Keratinocyte (primary cell): ENCODE data around the gene ANKRD61. TPM values are rescaled to one million over a fixed set of nuclear protein-coding genes. Genes with fewer than 3 reads are reported as not detected.

ENCODE experiments used
- DNase-seq: peaks from one replicate; pipeline ENCODE4 v3.0.0-alpha.2; 2011; ENCODE audit warnings: low read depth, missing footprints, low spot score
- FAIRE-seq: peaks from 2 replicates; lab custom pipeline; 2011; peaks lifted over from hg19 to GRCh38; lab: Jason Lieb, UNC
- H2AFZ ChIP-seq: 2 replicates; pipeline ENCODE4 v1.6.0; 2012; ENCODE audit warnings: low read length, control low read depth, inconsistent platforms; ENCODE audit not compliant: control insufficient read depth
- H3K27ac ChIP-seq: 2 replicates; pipeline ENCODE4 v1.5.1; 2011; ENCODE audit warnings: low read length; ENCODE audit not compliant: control insufficient read depth, insufficient read depth
- H3K27me3 ChIP-seq: 3 replicates; pipeline ENCODE4 v1.6.0; 2011; ENCODE audit warnings: low read length; ENCODE audit not compliant: control insufficient read depth, insufficient read depth; ENCODE audit errors: extremely low read depth
- H3K36me3 ChIP-seq, 2 experiments: 2 replicates in 1 of 2; 3 replicates in 1 of 2; pipeline ENCODE4 v1.5.1; 2011; ENCODE audit warnings: low read length in 2 of 2, mild to moderate bottlenecking in 1 of 2; ENCODE audit not compliant: control insufficient read depth in 2 of 2, insufficient read depth in 2 of 2; ENCODE audit errors: extremely low read depth in 1 of 2
- H3K4me1 ChIP-seq: 3 replicates; pipeline ENCODE4 v1.5.1; 2011; ENCODE audit warnings: low read length; ENCODE audit not compliant: control insufficient read depth, insufficient read depth; ENCODE audit errors: extremely low read depth
- H3K4me2 ChIP-seq: 3 replicates; pipeline ENCODE4 v1.6.0; 2011; ENCODE audit warnings: low read depth, low read length; ENCODE audit not compliant: control insufficient read depth, insufficient read depth; ENCODE audit errors: extremely low read depth
- H3K4me3 ChIP-seq, 3 experiments: fragments of 200-600 bp in 1 of 3; sonication (generic) in 1 of 3; 2 replicates in 2 of 3; 3 replicates in 1 of 3; pipeline ENCODE4 v1.5.1; 2011 to 2016; ENCODE audit warnings: low read length in 3 of 3, mild to moderate bottlenecking in 3 of 3, control low read depth in 2 of 3, inconsistent platforms in 1 of 3, low read depth in 1 of 3, mixed read lengths in 1 of 3, mixed run types in 1 of 3, moderate library complexity in 1 of 3; ENCODE audit not compliant: control insufficient read depth in 2 of 3, insufficient read depth in 2 of 3; ENCODE audit errors: extremely low read depth in 1 of 3
- H3K79me2 ChIP-seq: 2 replicates; pipeline ENCODE4 v1.6.0; 2012; ENCODE audit warnings: low read length; ENCODE audit not compliant: control insufficient read depth, insufficient read depth
- H3K9ac ChIP-seq: 3 replicates; pipeline ENCODE4 v1.6.0; 2011; ENCODE audit warnings: low read length; ENCODE audit not compliant: control insufficient read depth, insufficient read depth; ENCODE audit errors: extremely low read depth
- H3K9me1 ChIP-seq: 3 replicates; pipeline ENCODE4 v1.6.0; 2011; ENCODE audit warnings: low read length; ENCODE audit not compliant: control insufficient read depth, insufficient read depth; ENCODE audit errors: extremely low read depth
- H3K9me3 ChIP-seq: 2 replicates; pipeline ENCODE4 v1.5.1; 2012; ENCODE audit warnings: low read depth, low read length; ENCODE audit not compliant: control insufficient read depth
- H4K20me1 ChIP-seq: 3 replicates; pipeline ENCODE4 v1.6.0; 2011; ENCODE audit warnings: low read length; ENCODE audit not compliant: control insufficient read depth, insufficient read depth; ENCODE audit errors: extremely low read depth
- CTCF ChIP-seq, 3 experiments: IDR thresholded peaks in 1 of 3; conservative IDR thresholded peaks in 1 of 3; optimal IDR thresholded peaks in 1 of 3; 2 replicates in 2 of 3; 3 replicates in 1 of 3; pipeline versions ENCODE3 to v1.5.1; 2011; ENCODE audit warnings: low read length in 3 of 3, mild to moderate bottlenecking in 3 of 3, moderate library complexity in 2 of 3, control low read depth in 1 of 3, inconsistent platforms in 1 of 3; ENCODE audit not compliant: insufficient read depth in 2 of 3; ENCODE audit errors: extremely low read depth in 1 of 3
- EZH2 ChIP-seq: IDR thresholded peaks from one replicate; pipeline ENCODE4 v1.6.1; 2012; ENCODE audit warnings: inconsistent platforms, mild to moderate bottlenecking, low read length, moderate library complexity
- dilution Hi-C: fragments of 300-500 bp; cut with MboI; formaldehyde crosslinking; loops from one replicate; pipeline ENCODE4 v1.7.0; 2020; ENCODE audit warnings: low sequenced_read_pairs; ENCODE audit not compliant: extremely low pct_ligation_motif_present
- polyA plus RNA-seq, 5 experiments: library from polyadenylated mRNA; depleted of rRNA in 3 of 5; stranded (reverse) in 3 of 5; stranded (forward) in 1 of 5; unstranded in 1 of 5; fragments of >200 nt; gene quantifications; 1 replicate in 1 of 5; 2 replicates in 3 of 5; 3 replicates in 1 of 5; pipeline versions ENCODE4 v1.2.1 to v1.2.3, GENCODE V29; 2011 to 2012; ENCODE audit warnings: missing spikeins in 2 of 5, low read depth in 1 of 5, low replicate concordance in 1 of 5

The ANKRD61 gene
- polyA plus RNA-seq, 1 donor (not counting 4 experiments of a cell fraction or from before 2014, with no cell fraction given) = 0.22 TPM

GRCh38 chr7:6071406-6071805 is 40.2 kb downstream of the ANKRD61 start:
- no peak overlapping the region for H3K27ac ChIP-seq
- no peak for TF ChIP-seq CTCF (optimal IDR thresholded peaks at IDR 0.05 in 1 of 3, IDR thresholded peaks at IDR 0.05 in 1 of 3, conservative IDR thresholded peaks at IDR 0.05 in 1 of 3; ENCODE audit: extremely low read depth in 1 of 3, insufficient read depth in 2 of 3, low read length in 3 of 3)
- TF ChIP-seq EZH2 = no peak
- no peaks in the 10 kb centered on the region for H4K20me1 ChIP-seq
- DNase-seq (no peak), FAIRE-seq (no peak)
- H3K9me3 ChIP-seq = no peaks in the 10 kb centered on the region
- H3K79me2 ChIP-seq = no peaks in the 10 kb centered on the region
- no peaks in the 10 kb centered on the region for H3K4me1 ChIP-seq
- H3K9ac ChIP-seq = no peak overlapping the region
- H2AFZ ChIP-seq = no peak overlapping the region
- no peaks in the 10 kb centered on the region for H3K27me3 ChIP-seq
- no peaks in the 10 kb centered on the region for H3K9me1 ChIP-seq
- H3K4me3 ChIP-seq = no peak overlapping the region
- no peaks in the 10 kb centered on the region for H3K36me3 ChIP-seq
- dilution Hi-C loops = no loop called here
- H3K4me2 ChIP-seq = no peak overlapping the region

- DNase-seq = no peak
- Histone ChIP-seq H3K9me3 (no peaks in the 10 kb centered on the region), H3K9ac (no peak overlapping the region), H3K79me2 (no peaks in the 10 kb centered on the region), H4K20me1 (no peaks in the 10 kb centered on the region), H3K9me1 (no peaks in the 10 kb centered on the region), H3K4me2 (no peak overlapping the region), H3K4me3 (no peak overlapping the region), H3K36me3 (no peaks in the 10 kb centered on the region), H3K27ac (no peak overlapping the region), H3K4me1 (peaks cover 6% of the 10 kb centered on the region), H3K27me3 (no peaks in the 10 kb centered on the region), H2AFZ (no peak overlapping the region)
- no peak for FAIRE-seq
- TF ChIP-seq CTCF (optimal IDR thresholded peaks at IDR 0.05 in 1 of 3, IDR thresholded peaks at IDR 0.05 in 1 of 3, conservative IDR thresholded peaks at IDR 0.05 in 1 of 3; ENCODE audit: extremely low read depth in 1 of 3, insufficient read depth in 2 of 3, low read length in 3 of 3) (no peak), EZH2 (no peak)
- dilution Hi-C loops = no loop called here
Measured at GRCh38 chr7:6074612-6075380, 43.6 kb downstream of the ANKRD61 start.
